Spleen (tissue), 7 donors: ENCODE data around the gene DXO.
"Not testable (repeated sequence)": the region's sequence is repeated elsewhere in the genome, so short reads cannot be mapped to it uniquely, and the experiment has no call there.

ENCODE experiments used
- POLR2A ChIP-seq, 3 donors: fragments of 450-650 bp; IDR thresholded peaks; one replicate each; pipeline ENCODE4 v1.5.1; 2017; ENCODE audit warnings: antibody characterized with exemption in 3 of 3, mild to moderate bottlenecking in 1 of 3
- TF ChIP-seq, protein P1 (sequence below), 11 experiments: fragments of 200-600 bp in 7 of 11; fragments of 450-650 bp in 4 of 11; sonication (generic) in 4 of 11; IDR thresholded peaks in 8 of 11; conservative IDR thresholded peaks in 3 of 11; 1 replicate in 7 of 11; 2 replicates in 4 of 11; pipeline versions ENCODE4 v1.4.0 to v1.8.0; 2016 to 2021; ENCODE audit warnings: antibody characterized with exemption in 11 of 11, inconsistent platforms in 4 of 11, mild to moderate bottlenecking in 1 of 11
- donor health status: DM: no; HTN: no; CAD: no; lungs with moderate emphysema.
- donor health status: DM: no; HTN: no; CAD: no.
- donor health status: DM: no; HTN: no; CAD: no.

DNA sequence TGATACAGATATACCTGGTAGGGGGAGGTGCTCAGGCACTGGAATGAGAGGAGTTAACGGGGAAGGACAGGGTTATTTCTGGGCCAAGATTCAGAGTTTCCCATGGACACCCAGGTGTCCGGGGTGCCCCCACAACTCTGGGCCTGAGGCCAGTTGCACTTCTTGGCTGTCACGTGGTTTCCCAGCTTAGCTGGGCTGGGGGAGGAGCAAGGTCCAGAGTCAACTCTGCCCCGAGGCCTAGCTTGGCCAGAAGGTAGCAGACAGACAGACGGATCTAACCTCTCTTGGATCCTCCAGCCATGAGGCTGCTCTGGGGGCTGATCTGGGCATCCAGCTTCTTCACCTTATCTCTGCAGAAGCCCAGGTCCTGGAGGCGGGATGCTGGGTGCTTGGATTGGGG is 42.6 kb upstream of the DXO start, which contains the start of gene C4B:
- TF ChIP-seq, protein P1, sequence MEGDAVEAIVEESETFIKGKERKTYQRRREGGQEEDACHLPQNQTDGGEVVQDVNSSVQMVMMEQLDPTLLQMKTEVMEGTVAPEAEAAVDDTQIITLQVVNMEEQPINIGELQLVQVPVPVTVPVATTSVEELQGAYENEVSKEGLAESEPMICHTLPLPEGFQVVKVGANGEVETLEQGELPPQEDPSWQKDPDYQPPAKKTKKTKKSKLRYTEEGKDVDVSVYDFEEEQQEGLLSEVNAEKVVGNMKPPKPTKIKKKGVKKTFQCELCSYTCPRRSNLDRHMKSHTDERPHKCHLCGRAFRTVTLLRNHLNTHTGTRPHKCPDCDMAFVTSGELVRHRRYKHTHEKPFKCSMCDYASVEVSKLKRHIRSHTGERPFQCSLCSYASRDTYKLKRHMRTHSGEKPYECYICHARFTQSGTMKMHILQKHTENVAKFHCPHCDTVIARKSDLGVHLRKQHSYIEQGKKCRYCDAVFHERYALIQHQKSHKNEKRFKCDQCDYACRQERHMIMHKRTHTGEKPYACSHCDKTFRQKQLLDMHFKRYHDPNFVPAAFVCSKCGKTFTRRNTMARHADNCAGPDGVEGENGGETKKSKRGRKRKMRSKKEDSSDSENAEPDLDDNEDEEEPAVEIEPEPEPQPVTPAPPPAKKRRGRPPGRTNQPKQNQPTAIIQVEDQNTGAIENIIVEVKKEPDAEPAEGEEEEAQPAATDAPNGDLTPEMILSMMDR (IDR thresholded peaks at IDR 0.05 in 8 of 11, conservative IDR thresholded peaks at IDR 0.05 in 3 of 11) = not testable (repeated sequence)
- TF ChIP-seq POLR2A (IDR thresholded peaks at IDR 0.05) = not testable (repeated sequence)
